Naive thymus-derived CD8-positive, alpha-beta T cell (primary cell): ENCODE data around the gene FTCDNL1. TPM values are rescaled to one million over a fixed set of nuclear protein-coding genes. Genes with fewer than 3 reads are reported as not detected.

Experiments used
- ATAC-seq, 2 donors: fragments of 150-1000 bp; cut with Tn5 transposase in 1 of 2; sonication (Bioruptor Pico), chemical (Tn5 transposase) in 1 of 2; 1 replicate in 1 of 2; 2 replicates in 1 of 2; pipeline ENCODE4 v1.10.0; 2021; ENCODE audit warnings: mild to moderate bottlenecking in 2 of 2, moderate library complexity in 2 of 2
- POLR2A ChIA-PET: fragments of 350-600 bp; sonication (Branson Sonifier 250); formaldehyde crosslinking; loops from one replicate; lab custom pipeline; 2021; ENCODE audit warnings: antibody characterized with exemption; lab: Charles Lee
- DNase-seq, 10 donors: peaks; one replicate each; pipeline versions ENCODE4 v3.0.0 to v3.0.0-alpha.2; 2020 to 2022
- H3K27ac Mint-ChIP-seq, 10 donors: one replicate each; pipeline ENCODE4 v1.8.0; 2020 to 2022; ENCODE audit warnings: mild to moderate bottlenecking in 10 of 10, mixed read lengths in 10 of 10, moderate library complexity in 4 of 10, inconsistent platforms in 1 of 10
- H3K27me3 Mint-ChIP-seq, 5 donors: one replicate each; pipeline ENCODE4 v1.8.0; 2021 to 2022; ENCODE audit warnings: mixed read lengths in 5 of 5
- H3K36me3 Mint-ChIP-seq, 3 donors: one replicate each; pipeline ENCODE4 v1.8.0; 2020 to 2022; ENCODE audit warnings: mixed read lengths in 3 of 3, mild to moderate bottlenecking in 2 of 3, inconsistent platforms in 1 of 3
- H3K4me1 Mint-ChIP-seq, 4 donors: one replicate each; pipeline ENCODE4 v1.8.0; 2021 to 2022; ENCODE audit warnings: mixed read lengths in 4 of 4
- H3K4me3 Mint-ChIP-seq, 10 donors: one replicate each; pipeline ENCODE4 v1.8.0; 2020 to 2022; ENCODE audit warnings: mild to moderate bottlenecking in 10 of 10, mixed read lengths in 10 of 10, moderate library complexity in 6 of 10, inconsistent platforms in 1 of 10
- H3K9me3 Mint-ChIP-seq, 9 donors: one replicate each; pipeline ENCODE4 v1.8.0; 2020 to 2022; ENCODE audit warnings: mixed read lengths in 9 of 9, mild to moderate bottlenecking in 3 of 9, inconsistent platforms in 1 of 9, moderate library complexity in 1 of 9
- polyA plus RNA-seq, 3 donors: library from polyadenylated mRNA; unstranded; fragments of 300-500 nt; fragmentation: Illumina TruSeq; gene quantifications; one replicate each; pipeline ENCODE4 v1.2.3, GENCODE V29; 2021
- total RNA-seq, 8 experiments: library from RNA in 2 of 8; stranded (reverse) in 2 of 8; gene quantifications; one replicate each; pipeline ENCODE4 v1.2.3 and lab custom pipeline; 2021 to 2026

FTCDNL1 gene
- total RNA-seq (1 to 10 TPM; 2.3 to 3.0 TPM), polyA plus RNA-seq (1 to 10 TPM; 1.2 to 3.2 (median 1.8) TPM), total RNA-seq (lab: John Stamatoyannopoulos, UW) (0.96 to 3.9 (median 2.9) reads per million in 6 experiments)

- Mint-ChIP-seq H3K4me1 (peaks cover 4 to 10% (median 9%) of the 10 kb centered on the region in 4 donors), H3K36me3 (no peaks in the 10 kb centered on the region), H3K9me3 (no peaks in the 10 kb centered on the region), H3K27me3 (peaks cover 0 to 4% (median 3%) of the 10 kb centered on the region in 5 donors), H3K4me3 (peak within 1 kb of the TSS; percentile 87 to 98 (median 95)), H3K27ac (peak within 1 kb of the TSS; percentile 25 to 95 (median 87))
- peak; percentile 91 to 96 for ATAC-seq
- POLR2A ChIA-PET: no interaction called here
- DNase-seq: peak; percentile 37 to 72 (median 54)
These were observed at the start of gene FTCDNL1 for GRCh38 chr2:199850718-199851500. Gene FTCDNL1, minus strand, starts transcription at chr2:199851192. Its CDS starts 2,230 bp downstream, at chr2:199848962.

GRCh38 chr2:199896617-199897016 lies 45.6 kb upstream of the FTCDNL1 start:
- DNase-seq (no peak), ATAC-seq (no peak)
- POLR2A ChIA-PET: no interaction called here
- Mint-ChIP-seq H3K27me3 (peaks cover 0 to 8% (median 0%) of the 10 kb centered on the region in 5 donors), H3K4me1 (no peaks in the 10 kb centered on the region), H3K36me3 (no peaks in the 10 kb centered on the region), H3K9me3 (no peaks in the 10 kb centered on the region), H3K27ac (peak overlapping the region in 1 of 10 donors; percentile 17), H3K4me3 (no peak overlapping the region)

- POLR2A ChIA-PET: no interaction called here
- H3K27me3 Mint-ChIP-seq: peaks cover 0 to 4% (median 0%) of the 10 kb centered on the region in 5 donors
- H3K9me3 Mint-ChIP-seq: no peaks in the 10 kb centered on the region
- no peak for DNase-seq
- ATAC-seq: no peak
- no peak overlapping the region for H3K27ac Mint-ChIP-seq
- H3K4me1 Mint-ChIP-seq: no peaks in the 10 kb centered on the region
- no peak overlapping the region for H3K4me3 Mint-ChIP-seq
- H3K36me3 Mint-ChIP-seq: no peaks in the 10 kb centered on the region
These were observed 44.4 kb upstream of the FTCDNL1 start for GRCh38 chr2:199895406-199895805.

DNA sequence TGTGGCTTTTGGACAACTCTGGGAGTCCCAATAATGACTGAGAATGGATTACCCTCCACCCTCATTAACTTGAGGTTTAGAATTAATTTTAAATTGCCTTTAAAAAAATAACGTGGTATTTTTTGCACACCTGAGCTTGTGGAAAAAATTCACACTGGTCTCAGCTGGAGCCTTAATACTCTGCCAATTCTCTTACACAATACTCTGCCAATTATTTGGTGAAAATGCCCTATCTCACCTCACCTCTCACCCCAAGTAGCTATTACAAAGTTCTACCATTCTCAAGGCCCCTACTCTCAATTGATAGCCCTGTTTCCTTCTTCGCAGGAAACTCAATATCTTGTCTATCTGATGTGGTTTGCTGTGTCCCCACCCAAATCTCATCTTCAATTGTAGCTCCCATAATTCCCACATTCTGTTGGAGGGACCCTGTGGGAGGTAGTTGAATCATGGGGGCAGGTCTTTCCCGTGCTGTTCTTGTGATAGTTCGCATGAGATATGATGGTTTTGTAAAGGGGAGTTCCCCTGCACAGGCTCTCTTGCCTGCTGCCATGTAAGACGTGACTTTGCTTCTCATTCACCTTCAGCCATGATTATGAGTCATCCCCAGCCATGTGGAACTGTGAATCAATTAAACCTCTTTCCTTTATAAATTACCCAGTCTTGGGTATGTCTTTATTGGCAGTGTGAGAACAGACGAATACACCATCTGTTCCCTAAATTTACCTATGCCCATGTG lies 32.7 kb upstream of the FTCDNL1 start:
- H3K27me3 Mint-ChIP-seq: peaks cover 8 to 33% (median 16%) of the 10 kb centered on the region in 5 donors
- H3K27ac Mint-ChIP-seq: no peak overlapping the region
- peaks cover 0 to 3% (median 0%) of the 10 kb centered on the region in 9 donors for H3K9me3 Mint-ChIP-seq
- no peak overlapping the region for H3K4me3 Mint-ChIP-seq
- ATAC-seq (no peak), DNase-seq (no peak)
- H3K4me1 Mint-ChIP-seq: no peaks in the 10 kb centered on the region
- peaks cover 0 to 1% (median 0%) of the 10 kb centered on the region in 3 donors for H3K36me3 Mint-ChIP-seq
- POLR2A ChIA-PET: no interaction called here

GRCh38 chr2:199882667-199883066 lies 31.7 kb upstream of the FTCDNL1 start:
- no peak overlapping the region for H3K27ac Mint-ChIP-seq
- H3K4me1 Mint-ChIP-seq: no peaks in the 10 kb centered on the region
- POLR2A ChIA-PET: no interaction called here
- peaks cover 8 to 29% (median 16%) of the 10 kb centered on the region in 5 donors for H3K27me3 Mint-ChIP-seq
- DNase-seq (no peak), ATAC-seq (no peak)
- peaks cover 0 to 1% (median 0%) of the 10 kb centered on the region in 3 donors for H3K36me3 Mint-ChIP-seq
- no peak overlapping the region for H3K4me3 Mint-ChIP-seq
- H3K9me3 Mint-ChIP-seq: peaks cover 0 to 3% (median 0%) of the 10 kb centered on the region in 9 donors

DNA sequence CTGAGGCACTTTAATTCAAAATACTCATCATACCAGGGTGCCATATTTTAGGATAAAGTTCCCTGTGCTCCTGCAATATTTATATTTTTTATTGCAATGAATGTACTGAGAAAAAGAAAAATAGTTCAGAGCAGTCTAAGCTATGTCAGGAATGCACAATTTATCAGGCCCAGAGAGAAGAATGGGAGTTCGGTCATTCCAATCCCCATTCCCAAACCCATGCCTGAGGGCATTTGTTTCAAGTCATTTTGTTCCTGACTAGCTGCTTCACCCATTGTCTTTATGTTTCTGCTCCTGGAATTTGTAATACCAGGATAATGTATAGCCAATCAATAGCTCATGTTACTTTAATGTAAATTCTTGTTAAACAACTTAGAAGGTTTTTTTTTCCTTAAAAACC lies 24.4 kb upstream of the FTCDNL1 start:
- H3K4me3 Mint-ChIP-seq: no peak overlapping the region
- H3K27me3 Mint-ChIP-seq: peaks cover 10 to 23% (median 19%) of the 10 kb centered on the region in 5 donors
- no peak overlapping the region for H3K27ac Mint-ChIP-seq
- peaks cover 0 to 16% (median 5%) of the 10 kb centered on the region in 3 donors for H3K36me3 Mint-ChIP-seq
- no peak for ATAC-seq
- POLR2A ChIA-PET: no interaction called here
- peaks cover 0 to 20% (median 13%) of the 10 kb centered on the region in 9 donors for H3K9me3 Mint-ChIP-seq
- no peak for DNase-seq
- H3K4me1 Mint-ChIP-seq: no peaks in the 10 kb centered on the region

DNA sequence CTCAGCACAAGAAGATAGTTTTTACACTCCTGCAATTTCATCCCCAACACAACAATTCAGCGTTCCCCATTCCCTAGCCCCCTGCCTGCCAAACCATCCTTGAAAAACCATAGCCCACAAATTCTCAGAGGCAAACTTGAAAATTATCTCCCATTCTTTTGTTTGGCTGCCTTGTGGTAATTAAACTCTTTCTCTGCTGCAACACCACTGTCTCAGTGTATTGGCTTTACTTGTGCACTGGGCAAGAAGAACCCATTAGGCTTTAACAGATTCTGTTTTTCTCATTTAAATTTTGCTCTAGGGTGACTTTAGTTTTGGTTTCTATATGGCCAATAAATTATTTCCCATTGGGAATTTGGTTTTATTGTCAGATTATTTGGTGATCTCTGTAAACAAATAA lies 23.2 kb upstream of the FTCDNL1 start:
- DNase-seq (no peak), ATAC-seq (no peak)
- POLR2A ChIA-PET: no interaction called here
- no peak overlapping the region for H3K27ac Mint-ChIP-seq
- H3K27me3 Mint-ChIP-seq: peaks cover 12 to 30% (median 17%) of the 10 kb centered on the region in 5 donors
- no peak overlapping the region for H3K4me3 Mint-ChIP-seq
- H3K36me3 Mint-ChIP-seq: peaks cover 0 to 16% (median 5%) of the 10 kb centered on the region in 3 donors
- H3K4me1 Mint-ChIP-seq: no peaks in the 10 kb centered on the region
- peaks cover 0 to 20% (median 13%) of the 10 kb centered on the region in 9 donors for H3K9me3 Mint-ChIP-seq

GRCh38 chr2:199870581-199870980 lies 19.6 kb upstream of the FTCDNL1 start:
- POLR2A ChIA-PET: no interaction called here
- H3K4me1 Mint-ChIP-seq: no peaks in the 10 kb centered on the region
- peaks cover 9 to 45% (median 17%) of the 10 kb centered on the region in 5 donors for H3K27me3 Mint-ChIP-seq
- peaks cover 0 to 20% (median 13%) of the 10 kb centered on the region in 9 donors for H3K9me3 Mint-ChIP-seq
- H3K27ac Mint-ChIP-seq: no peak overlapping the region
- no peak for ATAC-seq
- no peak for DNase-seq
- peaks cover 0 to 16% (median 5%) of the 10 kb centered on the region in 3 donors for H3K36me3 Mint-ChIP-seq
- no peak overlapping the region for H3K4me3 Mint-ChIP-seq

DNA sequence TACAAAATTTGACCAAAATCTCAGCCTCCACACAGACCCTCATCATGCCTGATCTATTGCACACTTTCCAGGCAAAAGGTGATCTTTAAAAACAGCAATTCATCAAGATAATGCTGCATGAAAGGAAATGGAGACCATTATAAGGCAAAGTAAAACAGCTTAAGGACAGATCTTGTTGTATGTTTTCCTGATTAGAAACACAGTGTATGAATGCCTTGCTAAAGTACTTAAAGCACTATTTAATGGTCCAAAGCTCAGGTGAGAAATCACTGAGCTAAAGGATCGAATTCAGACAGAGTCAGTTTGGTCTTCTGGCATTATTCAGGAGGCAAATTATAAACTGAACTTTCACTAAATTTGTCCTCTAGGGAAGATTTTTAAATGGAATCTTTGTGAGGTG lies 18.7 kb upstream of the FTCDNL1 start:
- Mint-ChIP-seq H3K9me3 (peaks cover 0 to 14% (median 10%) of the 10 kb centered on the region in 9 donors), H3K27ac (no peak overlapping the region), H3K36me3 (peaks cover 0 to 10% (median 5%) of the 10 kb centered on the region in 3 donors), H3K4me3 (no peak overlapping the region), H3K4me1 (no peaks in the 10 kb centered on the region), H3K27me3 (peaks cover 9 to 37% (median 13%) of the 10 kb centered on the region in 5 donors)
- ATAC-seq (no peak), DNase-seq (no peak)
- POLR2A ChIA-PET: no interaction called here

- H3K4me3 Mint-ChIP-seq: no peak overlapping the region
- H3K27ac Mint-ChIP-seq: no peak overlapping the region
- peaks cover 0 to 5% (median 4%) of the 10 kb centered on the region in 3 donors for H3K36me3 Mint-ChIP-seq
- peaks cover 7 to 33% (median 9%) of the 10 kb centered on the region in 5 donors for H3K27me3 Mint-ChIP-seq
- POLR2A ChIA-PET: no interaction called here
- H3K4me1 Mint-ChIP-seq: no peaks in the 10 kb centered on the region
- DNase-seq: no peak
- peaks cover 0 to 9% (median 5%) of the 10 kb centered on the region in 9 donors for H3K9me3 Mint-ChIP-seq
- ATAC-seq: no peak
These were observed 18.2 kb upstream of the FTCDNL1 start for GRCh38 chr2:199869227-199869541.

DNA sequence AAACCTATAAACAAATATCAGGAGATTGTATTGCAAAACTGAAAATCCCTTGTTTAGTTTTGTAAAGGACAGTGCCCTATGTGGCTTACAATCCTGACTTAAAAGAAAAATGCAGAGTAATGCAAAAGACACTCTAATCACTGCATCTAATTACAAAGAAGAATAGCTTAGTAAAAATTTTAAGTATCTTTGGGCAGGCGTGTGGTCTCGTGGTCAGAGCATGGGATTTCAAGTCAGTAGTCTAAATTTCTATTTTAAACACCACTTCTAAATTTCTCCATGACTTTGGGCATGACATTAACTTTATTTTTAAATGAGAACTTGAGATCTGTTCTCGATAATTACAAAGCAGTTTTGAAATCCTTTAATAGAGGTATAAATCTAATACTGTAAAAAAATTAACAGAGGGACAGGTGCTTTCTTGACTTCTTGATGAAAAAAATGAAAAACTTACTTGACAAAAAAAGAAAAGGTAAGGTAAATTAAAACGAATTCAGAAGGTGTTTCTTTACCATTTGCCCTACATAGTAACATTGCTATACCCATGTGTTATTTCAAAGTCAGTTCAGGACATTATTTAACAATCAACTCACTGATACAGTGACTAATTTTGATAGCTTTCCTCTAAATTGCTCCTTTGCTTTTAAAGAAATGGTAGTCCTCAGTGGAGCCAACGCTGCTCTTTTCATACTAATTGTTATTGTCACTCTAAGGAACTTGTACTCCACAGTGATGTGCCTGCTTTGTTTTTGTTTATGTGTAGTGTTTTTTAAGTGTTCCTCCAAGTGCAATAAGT lies 17.6 kb upstream of the FTCDNL1 start:
- POLR2A ChIA-PET: no interaction called here
- H3K27me3 Mint-ChIP-seq: peaks cover 4 to 31% (median 9%) of the 10 kb centered on the region in 5 donors
- H3K9me3 Mint-ChIP-seq: peaks cover 0 to 3% (median 0%) of the 10 kb centered on the region in 9 donors
- DNase-seq: no peak
- H3K4me1 Mint-ChIP-seq: no peaks in the 10 kb centered on the region
- ATAC-seq: no peak
- no peak overlapping the region for H3K4me3 Mint-ChIP-seq
- H3K27ac Mint-ChIP-seq: no peak overlapping the region
- H3K36me3 Mint-ChIP-seq: no peaks in the 10 kb centered on the region

- Mint-ChIP-seq H3K27me3 (peaks cover 7 to 48% (median 12%) of the 10 kb centered on the region in 5 donors), H3K27ac (no peak overlapping the region), H3K4me3 (no peak overlapping the region), H3K4me1 (no peaks in the 10 kb centered on the region), H3K36me3 (no peaks in the 10 kb centered on the region), H3K9me3 (no peaks in the 10 kb centered on the region)
- ATAC-seq (no peak), DNase-seq (no peak)
- POLR2A ChIA-PET: no interaction called here
These were observed 14.9 kb upstream of the FTCDNL1 start for GRCh38 chr2:199865905-199866304.
